Peyer's patch (tissue), 4 donors: ENCODE data around the gene BAHCC1.

Experiments used
- POLR2A ChIP-seq, 2 donors: fragments of 450-650 bp; IDR thresholded peaks; one replicate each; pipeline ENCODE4 v1.5.1; 2017; ENCODE audit warnings: antibody characterized with exemption in 2 of 2, mild to moderate bottlenecking in 2 of 2, moderate library complexity in 2 of 2
- TF ChIP-seq, protein P1 (sequence below), 6 experiments: fragments of 450-650 bp in 4 of 6; fragments of 200-600 bp in 2 of 6; sonication (generic) in 1 of 6; IDR thresholded peaks; one replicate each; pipeline ENCODE4 v1.5.1; 2017 to 2019; ENCODE audit warnings: antibody characterized with exemption in 6 of 6, mild to moderate bottlenecking in 3 of 6, moderate library complexity in 1 of 6

DNA sequence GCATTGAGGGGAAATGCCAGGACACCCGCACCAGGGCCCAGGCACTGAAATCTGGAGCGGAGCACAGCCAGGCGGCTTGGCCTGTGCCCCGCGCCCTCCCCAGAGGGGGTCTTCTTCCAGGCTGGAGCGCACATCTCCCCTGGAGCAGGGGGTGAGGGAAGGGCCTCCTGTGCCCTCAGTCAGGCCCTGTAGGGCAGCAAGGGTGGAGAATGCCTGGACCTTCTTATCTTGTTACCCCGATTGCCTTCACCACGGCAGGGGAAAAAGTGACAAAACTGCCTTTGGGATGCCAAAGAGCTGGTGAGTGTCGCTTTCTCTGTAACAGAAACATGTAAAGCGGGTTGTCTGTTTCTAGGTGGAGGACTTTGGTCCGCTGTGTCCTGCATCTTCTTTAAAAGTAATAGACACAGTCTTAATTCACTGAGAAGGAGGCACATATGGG lies 48.3 kb upstream of the BAHCC1 start:
- TF ChIP-seq, protein P1, sequence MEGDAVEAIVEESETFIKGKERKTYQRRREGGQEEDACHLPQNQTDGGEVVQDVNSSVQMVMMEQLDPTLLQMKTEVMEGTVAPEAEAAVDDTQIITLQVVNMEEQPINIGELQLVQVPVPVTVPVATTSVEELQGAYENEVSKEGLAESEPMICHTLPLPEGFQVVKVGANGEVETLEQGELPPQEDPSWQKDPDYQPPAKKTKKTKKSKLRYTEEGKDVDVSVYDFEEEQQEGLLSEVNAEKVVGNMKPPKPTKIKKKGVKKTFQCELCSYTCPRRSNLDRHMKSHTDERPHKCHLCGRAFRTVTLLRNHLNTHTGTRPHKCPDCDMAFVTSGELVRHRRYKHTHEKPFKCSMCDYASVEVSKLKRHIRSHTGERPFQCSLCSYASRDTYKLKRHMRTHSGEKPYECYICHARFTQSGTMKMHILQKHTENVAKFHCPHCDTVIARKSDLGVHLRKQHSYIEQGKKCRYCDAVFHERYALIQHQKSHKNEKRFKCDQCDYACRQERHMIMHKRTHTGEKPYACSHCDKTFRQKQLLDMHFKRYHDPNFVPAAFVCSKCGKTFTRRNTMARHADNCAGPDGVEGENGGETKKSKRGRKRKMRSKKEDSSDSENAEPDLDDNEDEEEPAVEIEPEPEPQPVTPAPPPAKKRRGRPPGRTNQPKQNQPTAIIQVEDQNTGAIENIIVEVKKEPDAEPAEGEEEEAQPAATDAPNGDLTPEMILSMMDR (IDR thresholded peaks at IDR 0.05), result no peak
- no peak for TF ChIP-seq POLR2A (IDR thresholded peaks at IDR 0.05)
